Putamen (tissue), 1 donor: Measurements from ENCODE around the gene SGMS1.
"Not testable (repeated sequence)": the region's sequence is repeated elsewhere in the genome, so short reads cannot be mapped to it uniquely, and the experiment has no call there.

Source experiments
- DNase-seq: peaks from one replicate; pipeline ENCODE4 v3.0.0-alpha.2; 2016; ENCODE audit warnings: low spot score

Gene SGMS1

GRCh38 chr10:50538555-50539398 lies 85.0 kb downstream of the SGMS1 start:
- peak; percentile 91 for DNase-seq

- no peak for DNase-seq
These were observed 87.0 kb downstream of the SGMS1 start for GRCh38 chr10:50536617-50537240.

- DNase-seq = not testable (repeated sequence)
These were observed 88.9 kb downstream of the SGMS1 start for GRCh38 chr10:50534748-50535376.

- DNase-seq = no peak
These were observed 90.5 kb downstream of the SGMS1 start for GRCh38 chr10:50533296-50533695.

GRCh38 chr10:50531388-50532077 lies 92.2 kb downstream of the SGMS1 start:
- no peak for DNase-seq

GRCh38 chr10:50529660-50530059 lies 94.1 kb downstream of the SGMS1 start:
- no peak for DNase-seq

- no peak for DNase-seq
These were observed 95.5 kb downstream of the SGMS1 start for GRCh38 chr10:50528206-50528605.

- DNase-seq = no peak
These were observed 96.2 kb downstream of the SGMS1 start for GRCh38 chr10:50527442-50528043.

- no peak for DNase-seq
These were observed 97.6 kb downstream of the SGMS1 start for GRCh38 chr10:50526185-50526584.

GRCh38 chr10:50523357-50523756 lies 100.4 kb downstream of the SGMS1 start:
- DNase-seq = no peak

GRCh38 chr10:50522908-50523307 lies 100.8 kb downstream of the SGMS1 start:
- no peak for DNase-seq

- DNase-seq = no peak
These were observed 103.6 kb downstream of the SGMS1 start for GRCh38 chr10:50520115-50520514.

- DNase-seq = no peak
These were observed 106.1 kb downstream of the SGMS1 start for GRCh38 chr10:50517626-50518025.

- no peak for DNase-seq
These were observed 107.6 kb downstream of the SGMS1 start for GRCh38 chr10:50516171-50516570.

GRCh38 chr10:50515420-50515819 lies 108.3 kb downstream of the SGMS1 start:
- no peak for DNase-seq

GRCh38 chr10:50514995-50515394 lies 108.8 kb downstream of the SGMS1 start:
- DNase-seq = no peak

GRCh38 chr10:50513956-50514355 lies 109.8 kb downstream of the SGMS1 start:
- DNase-seq = no peak

- no peak for DNase-seq
These were observed 110.9 kb downstream of the SGMS1 start for GRCh38 chr10:50512743-50513416.

- no peak for DNase-seq
These were observed 111.6 kb downstream of the SGMS1 start for GRCh38 chr10:50512214-50512595.

- DNase-seq = no peak
These were observed 112.1 kb downstream of the SGMS1 start for GRCh38 chr10:50511492-50512213.
